ENCODE measurements around the gene NOS1AP.

- no peak for TF ChIP-seq CTCF (conservative IDR thresholded peaks at IDR 0.05; ENCODE audit: low read depth, low read length)
- TF ChIP-seq EZH2 (IDR thresholded peaks at IDR 0.05; ENCODE audit: low read length, unreplicated experiment) = no peak
Observed at GRCh38 chr1:162136760-162137159, 67.3 kb downstream of the NOS1AP start.
